ENCODE results near the gene KIF2A.

Gene KIF2A

DNA sequence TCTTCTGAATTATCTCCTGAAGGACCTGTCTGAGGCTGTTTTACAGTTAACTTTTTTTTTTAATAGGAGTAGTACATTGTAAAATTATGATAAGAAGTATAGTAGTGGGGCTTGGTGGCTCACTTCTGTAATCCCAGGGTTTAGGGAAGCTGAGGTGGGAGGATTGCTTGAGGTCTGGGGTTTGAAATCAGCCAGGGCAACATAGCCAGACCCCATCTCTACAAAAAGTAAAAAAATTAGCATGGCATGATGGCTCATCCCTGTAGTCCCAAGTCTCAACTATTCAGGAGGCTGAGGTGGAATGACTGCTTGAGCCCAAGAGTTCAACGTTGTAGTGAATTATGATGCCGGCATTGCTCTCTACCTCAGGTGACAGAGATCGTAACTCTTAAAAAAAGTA lies 113.6 kb downstream of the KIF2A start:
- H3K4me1 ChIP-seq (ENCODE audit: control insufficient read depth, insufficient read depth, low read length) = no peaks in the 10 kb centered on the region

DNA sequence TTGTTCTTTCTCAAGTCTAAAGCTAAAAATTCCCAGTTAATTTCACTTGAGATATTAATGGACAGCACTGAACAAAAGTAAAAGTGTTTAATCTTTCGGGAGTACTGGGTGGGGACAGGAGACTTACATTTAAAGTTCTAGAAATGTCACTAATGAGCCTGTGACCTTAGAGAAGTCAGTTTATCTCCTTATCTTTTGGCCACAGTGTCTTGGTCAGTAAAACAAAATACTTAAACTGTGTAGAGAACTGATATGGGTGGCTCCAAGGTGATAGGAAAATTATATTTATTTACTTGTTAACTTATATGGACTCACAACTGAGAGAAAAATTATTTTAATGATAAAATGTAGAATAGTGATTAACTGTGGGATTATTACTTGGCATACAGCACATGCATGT lies 115.4 kb downstream of the KIF2A start:
- Histone ChIP-seq H3K4me3 (ENCODE audit: low read depth, low read length) (no peak overlapping the region), H3K27ac (ENCODE audit: low read depth, low read length) (no peak overlapping the region), H3K4me1 (ENCODE audit: control insufficient read depth, insufficient read depth, low read length) (no peaks in the 10 kb centered on the region), H3K9me3 (ENCODE audit: control insufficient read depth, insufficient read depth, low read length) (no peaks in the 10 kb centered on the region), H3K36me3 (ENCODE audit: control insufficient read depth, insufficient read depth, low read length) (0 out of 2 replicates have a peak, but pooled peaks cover 3% of the 10 kb centered on the region), H3K9ac (ENCODE audit: low read depth, low read length) (no peak overlapping the region), H3K27me3 (ENCODE audit: control insufficient read depth, insufficient read depth, low read length) (no peaks in the 10 kb centered on the region)

More for the DNA sequence above, 113.6 kb downstream of the KIF2A start:
- no peaks in the 10 kb centered on the region for H3K27me3 ChIP-seq (ENCODE audit: control insufficient read depth, insufficient read depth, low read length)
- H3K36me3 ChIP-seq (ENCODE audit: control insufficient read depth, insufficient read depth, low read length) = 0 out of 2 replicates have a peak, but pooled peaks cover 3% of the 10 kb centered on the region
- H3K9me3 ChIP-seq (ENCODE audit: control insufficient read depth, insufficient read depth, low read length) = no peaks in the 10 kb centered on the region
- H3K4me3 ChIP-seq (ENCODE audit: low read depth, low read length) = no peak overlapping the region
- H3K9ac ChIP-seq (ENCODE audit: low read depth, low read length) = no peak overlapping the region
- H3K27ac ChIP-seq (ENCODE audit: low read depth, low read length) = no peak overlapping the region

DNA sequence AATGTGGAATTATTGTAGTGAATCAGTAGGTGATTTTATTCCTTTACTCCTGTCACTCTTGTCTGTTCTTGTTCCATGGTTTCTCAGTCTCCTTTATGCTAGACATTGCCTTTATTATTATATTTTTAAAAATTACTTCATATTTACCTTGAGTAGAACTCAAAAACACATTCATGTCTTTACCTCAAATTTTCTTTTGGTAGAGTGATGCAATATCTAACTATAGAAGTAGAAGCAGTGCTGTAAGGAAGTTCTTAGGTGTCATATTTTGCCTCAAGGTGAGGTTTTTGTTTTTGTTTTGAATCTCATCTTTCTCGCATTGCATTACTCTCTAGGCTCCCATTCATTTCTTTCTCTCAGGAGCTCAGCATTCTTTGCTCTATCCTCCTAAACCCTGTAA lies 118.8 kb downstream of the KIF2A start:
- H3K27ac ChIP-seq (ENCODE audit: low read depth, low read length) = no peak overlapping the region
- H3K36me3 ChIP-seq (ENCODE audit: control insufficient read depth, insufficient read depth, low read length) = 0 out of 2 replicates have a peak, but pooled peaks cover 4% of the 10 kb centered on the region
- H3K4me1 ChIP-seq (ENCODE audit: control insufficient read depth, insufficient read depth, low read length) = no peaks in the 10 kb centered on the region
- no peak overlapping the region for H3K9ac ChIP-seq (ENCODE audit: low read depth, low read length)
- H3K9me3 ChIP-seq (ENCODE audit: control insufficient read depth, insufficient read depth, low read length) = no peaks in the 10 kb centered on the region
- no peaks in the 10 kb centered on the region for H3K27me3 ChIP-seq (ENCODE audit: control insufficient read depth, insufficient read depth, low read length)
- H3K4me3 ChIP-seq (ENCODE audit: low read depth, low read length) = no peak overlapping the region

DNA sequence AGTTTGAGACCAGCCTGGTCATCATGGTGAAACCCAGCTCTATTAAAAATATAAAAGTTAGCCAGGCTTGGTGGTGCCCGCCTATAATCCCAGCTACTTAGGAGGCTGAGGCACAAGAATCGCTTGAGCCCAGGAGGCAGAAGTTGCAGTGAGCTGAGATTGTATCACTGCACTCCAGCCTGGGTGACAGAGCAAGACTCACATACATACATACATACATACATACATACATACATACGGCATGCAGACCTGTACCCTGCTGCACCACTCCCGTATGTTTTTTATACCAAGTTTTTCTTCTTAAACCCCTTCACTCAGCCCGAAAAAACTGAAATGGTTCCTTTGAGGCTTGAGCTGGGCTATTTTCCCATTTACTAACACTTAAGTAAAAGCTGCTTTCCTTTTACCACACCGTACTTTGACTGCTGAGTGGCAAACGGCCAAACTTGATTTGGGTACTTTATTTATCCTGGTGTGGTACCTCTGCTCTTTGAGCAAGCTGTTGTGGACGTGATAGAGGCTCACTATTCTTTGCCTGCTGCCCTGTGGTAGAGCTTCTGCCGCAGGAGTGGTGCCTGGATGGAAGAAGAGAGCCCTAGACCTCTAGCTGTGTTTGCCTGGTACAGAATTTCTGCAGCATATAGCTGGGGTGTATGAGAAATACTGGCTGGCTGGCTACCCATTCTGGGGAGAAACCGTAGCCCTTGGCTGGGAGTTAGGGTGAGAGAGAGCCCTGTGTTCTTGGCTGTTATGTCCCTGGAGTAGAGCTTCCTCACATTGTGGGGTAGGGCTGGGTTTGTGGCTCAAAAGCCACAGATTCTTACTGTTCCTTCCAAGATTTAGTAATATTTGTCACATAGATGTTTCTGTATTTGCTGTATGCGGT lies 126.0 kb downstream of the KIF2A start:
- Histone ChIP-seq H3K9me3 (ENCODE audit: control insufficient read depth, insufficient read depth, low read length) (no peaks in the 10 kb centered on the region), H3K27me3 (ENCODE audit: control insufficient read depth, insufficient read depth, low read length) (no peaks in the 10 kb centered on the region), H3K4me3 (ENCODE audit: low read depth, low read length) (no peak overlapping the region), H3K36me3 (ENCODE audit: control insufficient read depth, insufficient read depth, low read length) (0 out of 2 replicates have a peak, but pooled peaks cover 4% of the 10 kb centered on the region), H3K4me1 (ENCODE audit: control insufficient read depth, insufficient read depth, low read length) (no peaks in the 10 kb centered on the region), H3K9ac (ENCODE audit: low read depth, low read length) (no peak overlapping the region), H3K27ac (ENCODE audit: low read depth, low read length) (no peak overlapping the region)

DNA sequence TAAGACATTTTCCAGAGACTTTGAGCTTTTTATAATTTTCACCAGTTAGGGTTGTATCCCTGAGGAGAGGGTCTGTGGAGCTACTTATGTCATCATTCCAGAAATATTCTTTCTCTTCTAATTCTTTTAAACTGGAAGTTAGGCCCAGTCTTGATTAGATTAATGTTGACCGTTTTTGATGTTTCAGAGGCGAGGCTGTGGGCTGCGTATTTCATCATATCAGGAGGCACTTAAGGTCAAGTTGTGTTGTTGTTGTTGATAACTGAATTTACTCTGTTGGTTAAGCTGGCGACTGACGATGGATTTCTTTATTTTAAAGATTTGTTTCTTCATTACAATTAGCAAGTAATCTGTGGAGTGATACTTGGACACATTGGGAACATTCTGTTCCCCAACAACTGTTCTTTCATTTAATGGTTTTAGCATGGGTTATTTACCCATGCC lies 126.6 kb downstream of the KIF2A start:
- H3K27ac ChIP-seq (ENCODE audit: low read depth, low read length) = no peak overlapping the region
- H3K9me3 ChIP-seq (ENCODE audit: control insufficient read depth, insufficient read depth, low read length) = no peaks in the 10 kb centered on the region
- H3K4me1 ChIP-seq (ENCODE audit: control insufficient read depth, insufficient read depth, low read length) = no peaks in the 10 kb centered on the region
- H3K36me3 ChIP-seq (ENCODE audit: control insufficient read depth, insufficient read depth, low read length) = peaks cover 7% of the 10 kb centered on the region; the same call in 1 of the 2 replicates
- H3K27me3 ChIP-seq (ENCODE audit: control insufficient read depth, insufficient read depth, low read length) = no peaks in the 10 kb centered on the region
- no peak overlapping the region for H3K9ac ChIP-seq (ENCODE audit: low read depth, low read length)
- no peak overlapping the region for H3K4me3 ChIP-seq (ENCODE audit: low read depth, low read length)

Data from HUES48 (cell line).